IMR-90 (cell line): Measurements from ENCODE around the gene SH3TC1. TPM values are rescaled to one million over a fixed set of nuclear protein-coding genes. Genes with fewer than 3 reads are reported as not detected.

Experiments
- ATAC-seq: fragments of 200-7000 bp; cut with Tn5 transposase; 2 replicates; pipeline ENCODE4 v1.9.1; 2020; ENCODE audit warnings: low read depth, mild to moderate bottlenecking, moderate library complexity
- BruUV-seq: library from RNA; stranded (reverse); fragments of 400-500 nt; replicated peaks from 2 replicates; lab custom pipeline; 2021; lab: Mats Ljungman, UMichigan
- CTCF ChIA-PET: fragments of 300-600 bp; formaldehyde crosslinking; extraction: SDS; loops from one replicate; lab custom pipeline; 2021; ENCODE audit warnings: antibody characterized with exemption; lab: Yijun Ruan, JAX
- POLR2A ChIA-PET: fragments of 300-600 bp; sonication (Branson Sonifier 250); formaldehyde crosslinking; loops from one replicate; lab custom pipeline; 2022; ENCODE audit warnings: antibody characterized with exemption; ENCODE audit not compliant: unreplicated experiment; lab: Charles Lee
- DNase-seq: peaks from one replicate; pipeline ENCODE4 v3.0.0; 2013
- H2AFZ ChIP-seq: replicated peaks from 2 replicates; pipeline ENCODE3; 2013; ENCODE audit warnings: low read length, mild to moderate bottlenecking; ENCODE audit not compliant: poor library complexity
- H2AK5ac ChIP-seq: 2 replicates; pipeline ENCODE4 v1.6.1; 2013; ENCODE audit warnings: low read depth, low read length, inconsistent platforms
- H2AK9ac ChIP-seq: replicated peaks from 2 replicates; pipeline ENCODE3; 2013; ENCODE audit warnings: mild to moderate bottlenecking, low read depth, low read length, moderate library complexity; ENCODE audit not compliant: poor library complexity
- H2BK120ac ChIP-seq: 2 replicates; pipeline ENCODE4 v1.6.1; 2013; ENCODE audit warnings: low read depth, low read length, inconsistent platforms
- H2BK15ac ChIP-seq: 3 replicates; pipeline ENCODE4 v1.6.1; 2013; ENCODE audit warnings: low read depth, low read length, inconsistent platforms
- H2BK20ac ChIP-seq: 2 replicates; pipeline ENCODE4 v1.6.1; 2013; ENCODE audit warnings: low read depth, mild to moderate bottlenecking, inconsistent platforms, low read length, moderate library complexity
- H2BK5ac ChIP-seq: 2 replicates; pipeline ENCODE4 v1.6.1; 2013; ENCODE audit warnings: mild to moderate bottlenecking, low read depth, low read length, inconsistent platforms; ENCODE audit not compliant: poor library complexity, severe bottlenecking
- H3K14ac ChIP-seq: replicated peaks from 2 replicates; pipeline ENCODE4 v1.6.1; 2013; ENCODE audit warnings: low read depth, low read length, inconsistent platforms
- H3K18ac ChIP-seq: 2 replicates; pipeline ENCODE4 v1.6.1; 2013; ENCODE audit warnings: low read depth, low read length, control low read depth
- H3K23ac ChIP-seq: 2 replicates; pipeline ENCODE4 v1.6.1; 2013; ENCODE audit warnings: low read depth, low read length, inconsistent platforms
- H3K27ac ChIP-seq: 2 replicates; pipeline ENCODE4 v1.5.1; 2013; ENCODE audit warnings: mild to moderate bottlenecking, control low read depth, low read length; ENCODE audit not compliant: insufficient read depth
- H3K27me3 ChIP-seq: 2 replicates; pipeline ENCODE4 v1.6.1; 2013; ENCODE audit warnings: low read length; ENCODE audit not compliant: control insufficient read depth, insufficient read depth
- H3K36me3 ChIP-seq: 2 replicates; pipeline ENCODE4 v1.6.1; 2013; ENCODE audit warnings: low read length, mixed read lengths; ENCODE audit not compliant: control insufficient read depth, insufficient read depth
- H3K4ac ChIP-seq: 2 replicates; pipeline ENCODE4 v1.6.1; 2013; ENCODE audit warnings: low read depth, low read length, inconsistent platforms
- H3K4me1 ChIP-seq: 2 replicates; pipeline ENCODE4 v1.6.1; 2013; ENCODE audit warnings: low read length, mixed read lengths; ENCODE audit not compliant: control insufficient read depth, insufficient read depth
- H3K4me2 ChIP-seq: 2 replicates; pipeline ENCODE4 v1.6.1; 2013; ENCODE audit warnings: low read depth, mild to moderate bottlenecking, control low read depth, low read length, moderate library complexity
- H3K4me3 ChIP-seq: 2 replicates; pipeline ENCODE4 v1.5.1; 2013; ENCODE audit warnings: low read depth, mild to moderate bottlenecking, control low read depth, low read length, moderate library complexity; ENCODE audit not compliant: insufficient read depth
- H3K56ac ChIP-seq: 2 replicates; pipeline ENCODE4 v1.6.1; 2013; ENCODE audit warnings: low read length, inconsistent platforms; ENCODE audit not compliant: insufficient read depth; ENCODE audit errors: extremely low read depth
- H3K79me1 ChIP-seq, 2 experiments: 2 replicates each; pipeline ENCODE4 v1.6.1; 2013; ENCODE audit warnings: low read length in 2 of 2, inconsistent platforms in 1 of 2, low read depth in 1 of 2
- H3K9ac ChIP-seq: 2 replicates; pipeline ENCODE4 v1.6.1; 2013; ENCODE audit warnings: low read depth, low read length, control low read depth
- H3K9me1 ChIP-seq: 2 replicates; pipeline ENCODE4 v1.6.1; 2013; ENCODE audit warnings: low read length, inconsistent platforms; ENCODE audit not compliant: insufficient read depth
- H3K9me3 ChIP-seq: 2 replicates; pipeline ENCODE4 v1.6.1; 2013; ENCODE audit warnings: low read length; ENCODE audit not compliant: control insufficient read depth, insufficient read depth
- H4K20me1 ChIP-seq: 2 replicates; pipeline ENCODE4 v1.6.1; 2013; ENCODE audit warnings: low read length, inconsistent platforms; ENCODE audit not compliant: insufficient read depth
- H4K5ac ChIP-seq: 2 replicates; pipeline ENCODE4 v1.6.1; 2013; ENCODE audit warnings: mild to moderate bottlenecking, low read depth, low read length, control low read depth
- H4K8ac ChIP-seq, 2 experiments: 2 replicates each; pipeline ENCODE4 v1.6.1; 2013; ENCODE audit warnings: low read depth in 2 of 2, low read length in 2 of 2, control low read depth in 1 of 2, inconsistent platforms in 1 of 2
- H4K91ac ChIP-seq: 2 replicates; pipeline ENCODE4 v1.6.1; 2013; ENCODE audit warnings: low read depth, low read length, inconsistent platforms; ENCODE audit not compliant: insufficient read depth
- BHLHE40 ChIP-seq: fragments of 150-350 bp; IDR thresholded peaks from 2 replicates; pipeline ENCODE4 v1.6.1; 2016; ENCODE audit warnings: mild to moderate bottlenecking, low read depth, low read length
- CEBPB ChIP-seq: IDR thresholded peaks from 2 replicates; pipeline ENCODE4 v1.6.1; 2012; ENCODE audit warnings: low read depth, low read length, improper control_type of control experiment
- CHD1 ChIP-seq: IDR thresholded peaks from 2 replicates; pipeline ENCODE4 v1.6.1; 2012; ENCODE audit warnings: low read depth, low read length, improper control_type of control experiment
- CTCF ChIP-seq: conservative IDR thresholded peaks from 2 replicates; pipeline ENCODE4 v1.5.1; 2012; ENCODE audit warnings: mild to moderate bottlenecking, low read depth, low read length, improper control_type of control experiment
- ELK1 ChIP-seq: fragments of 150-350 bp; IDR thresholded peaks from 2 replicates; pipeline ENCODE4 v1.6.1; 2016; ENCODE audit warnings: low read depth, mild to moderate bottlenecking, low read length, moderate library complexity, borderline replicate concordance
- FOS ChIP-seq: fragments of 150-350 bp; IDR thresholded peaks from 2 replicates; pipeline ENCODE4 v1.6.1; 2016; ENCODE audit warnings: low read depth, low read length
- MAFK ChIP-seq: IDR thresholded peaks from 2 replicates; pipeline ENCODE4 v1.6.1; 2012; ENCODE audit warnings: low read depth, low read length, improper control_type of control experiment
- MAZ ChIP-seq: IDR thresholded peaks from 2 replicates; pipeline ENCODE4 v1.6.1; 2012; ENCODE audit warnings: low read depth, mild to moderate bottlenecking, low read length, improper control_type of control experiment, moderate library complexity, borderline replicate concordance
- MXI1 ChIP-seq: IDR thresholded peaks from 2 replicates; pipeline ENCODE4 v1.6.1; 2012; ENCODE audit warnings: low read depth, mild to moderate bottlenecking, low read length, moderate library complexity, borderline replicate concordance
- NFE2L2 ChIP-seq: fragments of 150-350 bp; IDR thresholded peaks from 2 replicates; pipeline ENCODE4 v1.6.1; 2016; ENCODE audit warnings: low read depth, mild to moderate bottlenecking, low read length
- POLR2A ChIP-seq: IDR thresholded peaks from 2 replicates; pipeline ENCODE4 v1.6.1; 2012; ENCODE audit warnings: mild to moderate bottlenecking, low read depth, low read length
- RAD21 ChIP-seq: IDR thresholded peaks from 2 replicates; pipeline ENCODE4 v1.6.1; 2012; ENCODE audit warnings: low read length, improper control_type of control experiment
- RCOR1 ChIP-seq: IDR thresholded peaks from 2 replicates; pipeline ENCODE4 v1.6.1; 2012; ENCODE audit warnings: mild to moderate bottlenecking, low read length, improper control_type of control experiment; ENCODE audit not compliant: insufficient replicate concordance
- RFX5 ChIP-seq: IDR thresholded peaks from 2 replicates; pipeline ENCODE4 v1.8.0; 2012; ENCODE audit warnings: low read depth, mild to moderate bottlenecking, low read length, moderate library complexity
- SMC3 ChIP-seq: fragments of 150-350 bp; IDR thresholded peaks from 2 replicates; pipeline ENCODE4 v1.6.1; 2016; ENCODE audit warnings: low read depth, mild to moderate bottlenecking, antibody characterized with exemption, low read length, moderate library complexity
- USF2 ChIP-seq: fragments of 150-350 bp; IDR thresholded peaks from 2 replicates; pipeline ENCODE4 v1.6.1; 2017; ENCODE audit warnings: mild to moderate bottlenecking, antibody characterized with exemption, low read length, low read depth
- WGBS, 2 experiments: methylation state at CpG; one replicate each; pipeline versions ENCODE4 v1.1.5 to v1.1.7; 2013; ENCODE audit warnings: missing lambda C conversion rate in 2 of 2; ENCODE audit not compliant: insufficient read length in 1 of 2; ENCODE audit errors: extremely low coverage in 2 of 2; 5-methylcytosine and 5-hydroxymethylcytosine counted together
- dilution Hi-C: fragments of 300-500 bp; cut with HindIII; formaldehyde crosslinking; loops from one replicate; pipeline ENCODE4 v1.14.3; 2018; ENCODE audit warnings: low sequenced_read_pairs; ENCODE audit not compliant: unreplicated experiment
- in situ Hi-C: fragments of 300-500 bp; cut with MboI; formaldehyde crosslinking; loops from 3 replicates; pipeline ENCODE4 v1.14.3; 2019; ENCODE audit warnings: low sequenced_read_pairs, inconsistent platforms, mixed read lengths
- intact Hi-C: fragments of 100-400 bp; cut with micrococcal nuclease; formaldehyde crosslinking; loops from 2 replicates; pipeline ENCODE4 v1.10.0; 2022
- polyA plus RNA-seq, 3 experiments: library from polyadenylated mRNA; depleted of rRNA; stranded (reverse); fragments of >200 nt; gene quantifications; 2 replicates each; pipeline ENCODE4 v1.2.3, GENCODE V29; 2012; ENCODE audit warnings: low replicate concordance in 1 of 3
- total RNA-seq: library from RNA; depleted of rRNA; stranded (reverse); fragments of >200 nt; gene quantifications from 2 replicates; pipeline ENCODE4 v1.2.3, GENCODE V29; 2012

SH3TC1 gene
- total and polyA plus RNA-seq, 2 of the 4 experiments (the other 2 are of a cell fraction): 1.6 to 2.2 TPM

DNA sequence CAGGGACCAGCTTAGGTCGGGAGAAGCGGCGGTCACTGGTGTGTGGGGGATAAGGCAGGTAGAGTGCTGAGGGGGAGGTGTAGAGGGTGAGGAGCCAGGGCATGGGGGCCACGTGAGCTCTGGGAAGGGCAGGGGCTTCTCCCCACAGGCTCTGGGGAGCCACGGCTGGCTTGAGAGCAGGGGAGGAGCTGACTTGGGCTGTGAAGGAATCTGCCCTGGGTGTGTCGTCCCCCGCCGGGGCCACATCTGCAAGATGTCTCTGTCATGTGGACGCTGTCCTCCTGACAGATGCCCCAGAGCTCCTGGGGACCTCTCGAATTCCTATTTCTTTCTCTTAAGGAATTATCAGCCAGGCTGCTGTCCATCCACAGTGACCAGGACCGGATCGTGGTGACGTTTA lies 15.0 kb downstream of the SH3TC1 start:
- Histone ChIP-seq H3K9ac (no peak overlapping the region), H3K4me3 (no peak overlapping the region), H3K14ac (no peak overlapping the region), H2AK5ac (no peak overlapping the region), H3K27me3 (peaks cover 12% of the 10 kb centered on the region; the same call in 1 of the 2 replicates), H3K27ac (no peak overlapping the region), H2AFZ (no peak overlapping the region), H3K4ac (no peak overlapping the region), H3K4me1 (peaks cover 3% of the 10 kb centered on the region; the same call in 1 of the 2 replicates), H3K9me1 (peaks cover 5% of the 10 kb centered on the region), H4K20me1 (peaks cover 8% of the 10 kb centered on the region; the same call in 1 of the 2 replicates), H2BK120ac (no peak overlapping the region), H2BK15ac (no peak overlapping the region), H3K79me1 (no peaks in the 10 kb centered on the region), H2AK9ac (no peak overlapping the region), H2BK5ac (no peak overlapping the region), H3K18ac (no peak overlapping the region), H4K8ac (no peak overlapping the region), H3K56ac (no peak overlapping the region), H3K4me2 (no peak overlapping the region), H3K9me3 (no peaks in the 10 kb centered on the region), H4K91ac (no peak overlapping the region), H3K36me3 (no peaks in the 10 kb centered on the region), H4K5ac (no peak overlapping the region), H2BK20ac (no peak overlapping the region), H3K23ac (no peak overlapping the region)
- ATAC-seq: no peak
- ChIA-PET CTCF (no interaction called here), POLR2A (no interaction called here)
- dilution Hi-C loops: no loop called here
- intact Hi-C loops: no loop called here
- TF ChIP-seq RCOR1 (no peak), MAZ (no peak), ELK1 (no peak), RAD21 (no peak), FOS (no peak), MXI1 (no peak), CTCF (no peak), RFX5 (no peak), MAFK (no peak), CEBPB (no peak), CHD1 (no peak), USF2 (no peak), NFE2L2 (no peak), POLR2A (no peak), SMC3 (no peak), BHLHE40 (no peak)
- DNase-seq: no peak
- no TSS peak for BruUV-seq
- 60% methylated on average over 3 of the region's 13 CpGs; no CpG with 5 or more reads in 1 of the 2 experiments for WGBS, 2 experiments
- in situ Hi-C loops: loop anchor here (25.0 kb wide), 1 partner anchor 398 kb away; no protein-coding TSS in a partner anchor
